ENCODE data around the gene GALNT13. TPM values are rescaled to one million over a fixed set of nuclear protein-coding genes. Genes with fewer than 3 reads are reported as not detected.

The GALNT13 gene
- total and polyA plus RNA-seq, 2 donors (not counting 1 experiment from before 2014, with no cell fraction given): 0.17 TPM; not detected in 1

- no peaks in the 10 kb centered on the region for H3K36me3 ChIP-seq (ENCODE audit: control insufficient read depth, insufficient read depth, low read length)
- no peak overlapping the region for H3K27ac ChIP-seq (ENCODE audit: insufficient read depth, low read length)
- no peaks in the 10 kb centered on the region for H3K79me2 ChIP-seq (ENCODE audit: control insufficient read depth, insufficient read depth, low read length)
- H2AFZ ChIP-seq (ENCODE audit: low read length): no peak overlapping the region
- no peak overlapping the region for H3K9ac ChIP-seq (ENCODE audit: insufficient read depth, low read length)
- H3K27me3 ChIP-seq (ENCODE audit: control insufficient read depth, insufficient read depth, low read length): no peaks in the 10 kb centered on the region
- TF ChIP-seq CTCF (conservative IDR thresholded peaks at IDR 0.05 in 1 of 2, IDR thresholded peaks at IDR 0.05 in 1 of 2; ENCODE audit: low read depth in 1 of 2, low read length in 2 of 2): no peak
- no peak for TF ChIP-seq EZH2 (IDR thresholded peaks at IDR 0.05; ENCODE audit: low read length, missing control alignments)
- no peaks in the 10 kb centered on the region for H4K20me1 ChIP-seq (ENCODE audit: control insufficient read depth, extremely low read depth, insufficient read depth, low read length)
- no peak overlapping the region for H3K4me2 ChIP-seq (ENCODE audit: extremely low read depth, insufficient read depth, low read length)
- no peak overlapping the region for H3K4me3 ChIP-seq (replicated peaks in 1 of 4; ENCODE audit: control extremely low read depth in 1 of 4, insufficient read depth in 1 of 4, low read depth in 3 of 4, low read length in 4 of 4)
- H3K4me1 ChIP-seq (ENCODE audit: control insufficient read depth, extremely low read depth, insufficient read depth, low read length): no peaks in the 10 kb centered on the region
- DNase-seq (ENCODE audit: low read depth in 2 of 2): no peak
- H3K9me3 ChIP-seq (ENCODE audit: control insufficient read depth, insufficient read depth, low read depth, low read length): no peaks in the 10 kb centered on the region
Measured at GRCh38 chr2:154350911-154351310, 479.2 kb downstream of the GALNT13 start.

GRCh38 chr2:154361276-154361675 is 489.6 kb downstream of the GALNT13 start:
- Histone ChIP-seq H3K79me2 (ENCODE audit: control insufficient read depth, insufficient read depth, low read length) (no peaks in the 10 kb centered on the region), H2AFZ (ENCODE audit: low read length) (no peak overlapping the region), H3K4me1 (ENCODE audit: control insufficient read depth, extremely low read depth, insufficient read depth, low read length) (no peaks in the 10 kb centered on the region), H3K36me3 (ENCODE audit: control insufficient read depth, insufficient read depth, low read length) (no peaks in the 10 kb centered on the region), H3K4me2 (ENCODE audit: extremely low read depth, insufficient read depth, low read length) (no peak overlapping the region), H3K27me3 (ENCODE audit: control insufficient read depth, insufficient read depth, low read length) (no peaks in the 10 kb centered on the region), H3K27ac (ENCODE audit: insufficient read depth, low read length) (no peak overlapping the region), H3K4me3 (replicated peaks in 1 of 4; ENCODE audit: control extremely low read depth in 1 of 4, insufficient read depth in 1 of 4, low read depth in 3 of 4, low read length in 4 of 4) (no peak overlapping the region), H4K20me1 (ENCODE audit: control insufficient read depth, extremely low read depth, insufficient read depth, low read length) (no peaks in the 10 kb centered on the region), H3K9me3 (ENCODE audit: control insufficient read depth, insufficient read depth, low read depth, low read length) (no peaks in the 10 kb centered on the region), H3K9ac (ENCODE audit: insufficient read depth, low read length) (no peak overlapping the region)
- TF ChIP-seq EZH2 (IDR thresholded peaks at IDR 0.05; ENCODE audit: low read length, missing control alignments) (no peak), CTCF (conservative IDR thresholded peaks at IDR 0.05 in 1 of 2, IDR thresholded peaks at IDR 0.05 in 1 of 2; ENCODE audit: low read depth in 1 of 2, low read length in 2 of 2) (no peak)
- DNase-seq (ENCODE audit: low read depth in 2 of 2): no peak

- Histone ChIP-seq H3K9me3 (ENCODE audit: control insufficient read depth, insufficient read depth, low read depth, low read length) (no peaks in the 10 kb centered on the region), H3K4me3 (replicated peaks in 1 of 4; ENCODE audit: control extremely low read depth in 1 of 4, insufficient read depth in 1 of 4, low read depth in 3 of 4, low read length in 4 of 4) (no peak overlapping the region)
- peak in 1 of 2 donors; percentile 12 for DNase-seq (ENCODE audit: low read depth in 2 of 2)
Measured at GRCh38 chr2:154368153-154368552, 496.4 kb downstream of the GALNT13 start.

More at GRCh38 chr2:154368153-154368552, 496.4 kb downstream of the GALNT13 start:
- H3K4me2 ChIP-seq (ENCODE audit: extremely low read depth, insufficient read depth, low read length): no peak overlapping the region
- H3K4me1 ChIP-seq (ENCODE audit: control insufficient read depth, extremely low read depth, insufficient read depth, low read length): no peaks in the 10 kb centered on the region
- H3K79me2 ChIP-seq (ENCODE audit: control insufficient read depth, insufficient read depth, low read length): no peaks in the 10 kb centered on the region
- no peak overlapping the region for H2AFZ ChIP-seq (ENCODE audit: low read length)
- no peak overlapping the region for H3K27ac ChIP-seq (ENCODE audit: insufficient read depth, low read length)
- H3K27me3 ChIP-seq (ENCODE audit: control insufficient read depth, insufficient read depth, low read length): no peaks in the 10 kb centered on the region
- no peaks in the 10 kb centered on the region for H4K20me1 ChIP-seq (ENCODE audit: control insufficient read depth, extremely low read depth, insufficient read depth, low read length)
- TF ChIP-seq CTCF (conservative IDR thresholded peaks at IDR 0.05 in 1 of 2, IDR thresholded peaks at IDR 0.05 in 1 of 2; ENCODE audit: low read depth in 1 of 2, low read length in 2 of 2) (no peak), EZH2 (IDR thresholded peaks at IDR 0.05; ENCODE audit: low read length, missing control alignments) (no peak)
- H3K9ac ChIP-seq (ENCODE audit: insufficient read depth, low read length): no peak overlapping the region
- H3K36me3 ChIP-seq (ENCODE audit: control insufficient read depth, insufficient read depth, low read length): no peaks in the 10 kb centered on the region

Data from fibroblast of lung (primary cell).